HG03108 (cell line): ENCODE measurements around the gene OR4K15.
"Not testable (repeated sequence)": the region's sequence is repeated elsewhere in the genome, so short reads cannot be mapped to it uniquely, and the experiment has no call there.

Experiments
- ATAC-seq: cut with Tn5 transposase; IDR thresholded peaks from one replicate; pipeline ENCODE4 v1.9.1; 2021; ENCODE audit warnings: moderate library complexity; ENCODE audit not compliant: unreplicated experiment

The OR4K15 gene

GRCh38 chr14:19975291-19975690, at the start of gene OR4K15:
Gene OR4K15 (plus strand): TSS chr14:19975591. CDS start chr14:19975591, 0 bp downstream.
- ATAC-seq: no peak

- ATAC-seq: no peak
Observed at GRCh38 chr14:19930617-19931016, 44.8 kb upstream of the OR4K15 start, which contains the start of gene OR4K1. Gene OR4K1 (plus strand): TSS chr14:19930917. CDS start chr14:19935667, 4,750 bp downstream.

GRCh38 chr14:19941668-19942067, 33.7 kb upstream of the OR4K15 start:
- no peak for ATAC-seq

- ATAC-seq: no peak
Observed at GRCh38 chr14:19947413-19948090, 27.8 kb upstream of the OR4K15 start.

GRCh38 chr14:19949218-19949617, 26.2 kb upstream of the OR4K15 start:
- no peak for ATAC-seq

- ATAC-seq: not testable (repeated sequence)
Observed at GRCh38 chr14:19969735-19970134, 5.7 kb upstream of the OR4K15 start.

GRCh38 chr14:19974844-19975243, 547 bp upstream of the OR4K15 start:
- ATAC-seq: no peak

- no peak for ATAC-seq
Observed at GRCh38 chr14:19993438-19993837, 18.0 kb downstream of the OR4K15 start.

GRCh38 chr14:20001863-20002262, 26.5 kb downstream of the OR4K15 start, which contains the start of gene OR4Q2:
Gene OR4Q2 (plus strand): TSS chr14:20002163.
- ATAC-seq: no peak

- ATAC-seq: no peak
Observed at GRCh38 chr14:20002319-20002718, 26.9 kb downstream of the OR4K15 start.

- ATAC-seq: no peak
Observed at GRCh38 chr14:20008156-20008555, 32.8 kb downstream of the OR4K15 start.

- ATAC-seq: no peak
Observed at GRCh38 chr14:20019257-20019865, 44.0 kb downstream of the OR4K15 start, which contains the start of gene OR4K14. Gene OR4K14 (minus strand): TSS chr14:20019307. CDS start chr14:20015193, 4,114 bp downstream.
